Caco-2 (cell line): ENCODE results near the gene NOP10. TPM values are rescaled to one million over a fixed set of nuclear protein-coding genes. Genes with fewer than 3 reads are reported as not detected.

Experiments used
- BruUV-seq: library from RNA; stranded (reverse); fragments of 400-500 nt; replicated peaks from 2 replicates; lab custom pipeline; 2021; lab: Mats Ljungman, UMichigan
- CTCF ChIA-PET: fragments of 300-600 bp; sonication (Branson Sonifier 250); formaldehyde crosslinking; loops from one replicate; lab custom pipeline; 2022; ENCODE audit warnings: antibody characterized with exemption; lab: Charles Lee
- POLR2A ChIA-PET: fragments of 300-600 bp; sonication (Branson Sonifier 250); formaldehyde crosslinking; loops from one replicate; lab custom pipeline; 2022; ENCODE audit warnings: antibody characterized with exemption; lab: Charles Lee
- DNase-seq, 2 experiments: peaks; one replicate each; pipeline versions ENCODE4 v3.0.0 to v3.0.0-alpha.2; 2020 to 2022
- H3K27me3 ChIP-seq: replicated peaks from 2 replicates; pipeline ENCODE4 v1.6.0; 2011; ENCODE audit warnings: low read length; ENCODE audit not compliant: control insufficient read depth, insufficient read depth
- H3K36me3 ChIP-seq: 2 replicates; pipeline ENCODE4 v1.5.1; 2011; ENCODE audit warnings: low read length; ENCODE audit not compliant: control insufficient read depth, insufficient read depth
- H3K4me1 ChIP-seq: fragments of 250-450 bp; sonication (Bioruptor Pico); 2 replicates; pipeline ENCODE4 v1.5.1; 2020; ENCODE audit warnings: mild to moderate bottlenecking
- H3K4me3 ChIP-seq: 2 replicates; pipeline ENCODE4 v1.5.1; 2011; ENCODE audit warnings: low read depth, mild to moderate bottlenecking, control low read depth, low read length
- H3K9me3 ChIP-seq: fragments of 250-450 bp; sonication (Bioruptor Pico); 2 replicates; pipeline ENCODE4 v1.5.1; 2020; ENCODE audit warnings: mild to moderate bottlenecking, moderate library complexity
- H3K27ac Mint-ChIP-seq: one replicate; pipeline ENCODE4 v1.8.0; 2022; ENCODE audit warnings: mixed read lengths; ENCODE audit not compliant: unreplicated experiment
- H3K27me3 Mint-ChIP-seq: one replicate; pipeline ENCODE4 v1.8.0; 2022; ENCODE audit warnings: mixed read lengths; ENCODE audit not compliant: insufficient read depth, unreplicated experiment
- H3K36me3 Mint-ChIP-seq: one replicate; pipeline ENCODE4 v1.8.0; 2022; ENCODE audit warnings: mild to moderate bottlenecking, mixed read lengths; ENCODE audit not compliant: insufficient read depth, unreplicated experiment
- H3K4me1 Mint-ChIP-seq: one replicate; pipeline ENCODE4 v1.8.0; 2022; ENCODE audit warnings: low read depth, mixed read lengths; ENCODE audit not compliant: unreplicated experiment
- H3K4me3 Mint-ChIP-seq: one replicate; pipeline ENCODE4 v1.8.0; 2022; ENCODE audit warnings: mild to moderate bottlenecking, moderate library complexity, mixed read lengths; ENCODE audit not compliant: unreplicated experiment
- H3K9me3 Mint-ChIP-seq: one replicate; pipeline ENCODE4 v1.8.0; 2022; ENCODE audit warnings: mixed read lengths; ENCODE audit not compliant: unreplicated experiment
- CTCF ChIP-seq, 2 experiments: fragments of 200-600 bp in 1 of 2; IDR thresholded peaks; 1 replicate in 1 of 2; 2 replicates in 1 of 2; pipeline versions ENCODE4 v1.5.1 to v1.8.0; 2011 to 2022; ENCODE audit warnings: antibody characterized with exemption in 1 of 2, control low read depth in 1 of 2, inconsistent platforms in 1 of 2, low read depth in 1 of 2, low read length in 1 of 2, mild to moderate bottlenecking in 1 of 2, moderate library complexity in 1 of 2; ENCODE audit not compliant: insufficient read depth in 1 of 2, severe bottlenecking in 1 of 2, unreplicated experiment in 1 of 2
- intact Hi-C: fragments of 100-400 bp; cut with micrococcal nuclease; formaldehyde crosslinking; loops from one replicate; pipeline ENCODE4 v1.10.0; 2022; ENCODE audit not compliant: unreplicated experiment
- total RNA-seq: library from RNA; stranded (reverse); gene quantifications from 2 replicates; pipeline ENCODE4 v1.2.3, GENCODE V29; 2022

NOP10 gene
- total RNA-seq, 1 experiment from 2014 or later: 171 TPM

GRCh38 chr15:34323217-34323616 lies 19.7 kb downstream of the NOP10 start:
- no peaks in the 10 kb centered on the region; the same call in 1 of the 2 replicates for H3K9me3 ChIP-seq
- no peaks in the 10 kb centered on the region for H3K36me3 Mint-ChIP-seq
- BruUV-seq: no TSS peak
- intact Hi-C loops: no loop called here
- 0 out of 2 replicates have a peak, but pooled peaks cover 4% of the 10 kb centered on the region for H3K4me1 ChIP-seq
- no peak overlapping the region for H3K27ac Mint-ChIP-seq
- H3K4me3 Mint-ChIP-seq: no peak overlapping the region
- no peaks in the 10 kb centered on the region for H3K27me3 ChIP-seq
- H3K36me3 ChIP-seq: no peaks in the 10 kb centered on the region
- no peak for TF ChIP-seq CTCF (IDR thresholded peaks at IDR 0.05; ENCODE audit: insufficient read depth in 1 of 2, low read depth in 1 of 2, low read length in 1 of 2, severe bottlenecking in 1 of 2, unreplicated experiment in 1 of 2)
- peaks cover 9% of the 10 kb centered on the region for H3K9me3 Mint-ChIP-seq
- no peak for DNase-seq
- H3K4me3 ChIP-seq: no peak overlapping the region
- no peaks in the 10 kb centered on the region for H3K4me1 Mint-ChIP-seq
- CTCF ChIA-PET: no interaction called here
- POLR2A ChIA-PET: no interaction called here
- H3K27me3 Mint-ChIP-seq: no peaks in the 10 kb centered on the region

GRCh38 chr15:34318277-34319079 lies 24.5 kb downstream of the NOP10 start:
- Mint-ChIP-seq H3K27ac (peak overlapping the region; percentile 66), H3K27me3 (no peaks in the 10 kb centered on the region), H3K4me3 (peak overlapping the region; percentile 84), H3K36me3 (no peaks in the 10 kb centered on the region), H3K4me1 (no peaks in the 10 kb centered on the region), H3K9me3 (peaks cover 9% of the 10 kb centered on the region)
- H3K36me3 ChIP-seq: no peaks in the 10 kb centered on the region
- TSS peak; percentile 76 for BruUV-seq
- ChIA-PET CTCF (interaction anchor here (0.6 to 1.0 kb wide), 3 partner anchors 24 to 1191 kb away, joined by 3 to 5 read pairs (median 4); partner anchors contain the start of genes LPCAT4 and NOP10), POLR2A (interaction anchor here (0.7 to 1.4 kb wide), 5 partner anchors 12 to 239 kb away, joined by 4 to 13 read pairs (median 4); partner anchors contain the start of gene KATNBL1)
- TF ChIP-seq CTCF (IDR thresholded peaks at IDR 0.05; ENCODE audit: insufficient read depth in 1 of 2, low read depth in 1 of 2, low read length in 1 of 2, severe bottlenecking in 1 of 2, unreplicated experiment in 1 of 2): no peak
- H3K4me1 ChIP-seq: 0 out of 2 replicates have a peak, but pooled peaks cover 4% of the 10 kb centered on the region
- H3K27me3 ChIP-seq: no peaks in the 10 kb centered on the region
- DNase-seq: peak; percentile 64 to 74
- no peaks in the 10 kb centered on the region; the same call in 1 of the 2 replicates for H3K9me3 ChIP-seq
- intact Hi-C loops: no loop called here
- H3K4me3 ChIP-seq: peak overlapping the region; percentile 50

- no peak overlapping the region for H3K27ac Mint-ChIP-seq
- Histone ChIP-seq H3K9me3 (no peaks in the 10 kb centered on the region), H3K4me3 (no peak overlapping the region), H3K4me1 (0 out of 2 replicates have a peak, but pooled peaks cover 4% of the 10 kb centered on the region), H3K36me3 (no peaks in the 10 kb centered on the region), H3K27me3 (no peaks in the 10 kb centered on the region)
- ChIA-PET CTCF (no interaction called here), POLR2A (no interaction called here)
- H3K36me3 Mint-ChIP-seq: no peaks in the 10 kb centered on the region
- no peaks in the 10 kb centered on the region for H3K9me3 Mint-ChIP-seq
- no peak for TF ChIP-seq CTCF (IDR thresholded peaks at IDR 0.05; ENCODE audit: insufficient read depth in 1 of 2, low read depth in 1 of 2, low read length in 1 of 2, severe bottlenecking in 1 of 2, unreplicated experiment in 1 of 2)
- no peaks in the 10 kb centered on the region for H3K27me3 Mint-ChIP-seq
- BruUV-seq: no TSS peak
- DNase-seq: no peak
- intact Hi-C loops: no loop called here
- H3K4me1 Mint-ChIP-seq: no peaks in the 10 kb centered on the region
- H3K4me3 Mint-ChIP-seq: no peak overlapping the region
Observed at GRCh38 chr15:34314491-34315490, 28.1 kb downstream of the NOP10 start.
